Measurements from ENCODE around the gene CDK14. TPM values are rescaled to one million over a fixed set of nuclear protein-coding genes. Genes with fewer than 3 reads are reported as not detected.

CDK14 gene
- total RNA-seq (2013): 9.7 TPM
- 1 to 10 TPM; 1.7 to 2.5 (median 2.1) TPM for polyA plus RNA-seq
- 4.7 and 9.6 TPM in 2 replicates for polyA minus RNA-seq
- total RNA-seq: 17.6 to 90.9 (median 27.9) reads per million in 11 experiments

DNA sequence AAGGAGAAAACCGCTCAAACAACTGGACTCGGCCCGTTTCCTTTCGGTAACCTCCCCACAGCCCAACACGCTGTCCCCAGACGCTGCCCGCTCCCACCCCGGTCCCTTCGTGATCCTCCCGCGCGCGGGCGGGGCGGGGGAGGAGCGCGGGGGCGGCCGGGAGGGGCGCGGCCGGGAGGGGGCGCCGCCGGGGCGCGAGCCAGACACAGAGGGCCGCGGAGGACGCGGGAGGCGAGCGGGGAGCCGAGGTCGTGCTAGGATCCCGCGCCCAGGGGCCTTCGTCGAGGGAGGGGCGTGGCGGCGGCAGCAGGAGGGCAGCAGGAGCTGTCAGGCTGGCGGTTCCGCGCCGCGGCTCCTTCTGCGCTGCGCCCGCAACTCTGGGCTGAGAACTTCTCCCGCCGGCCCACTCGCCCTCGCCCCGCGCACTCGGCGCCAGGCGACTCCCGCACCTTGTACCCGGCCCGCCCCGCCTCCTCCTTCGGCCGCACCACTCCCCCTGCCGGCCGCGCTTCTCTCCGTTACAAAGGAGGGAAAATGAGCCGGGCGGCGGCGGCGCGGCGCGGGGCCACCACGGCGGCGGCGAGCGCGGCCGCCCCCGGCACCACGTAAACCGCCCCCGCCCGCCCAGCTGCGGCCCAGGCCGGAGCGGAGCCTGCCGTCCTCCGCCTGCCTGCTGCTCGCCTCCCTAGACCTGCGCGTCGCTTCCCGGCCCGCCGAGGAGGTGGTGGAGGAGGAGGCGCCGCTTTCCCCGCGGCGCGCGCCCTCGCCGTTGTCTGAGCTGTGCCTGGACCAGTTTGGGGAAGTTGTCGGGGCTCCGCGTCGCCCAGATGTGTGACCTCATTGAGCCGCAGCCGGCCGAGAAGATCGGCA lies at the start of gene CDK14:
Gene CDK14, plus strand, starts transcription at position 521 of the 870 bp plus-strand sequence. Its CDS starts 307 bp downstream, at position 828.
- no peaks in the 10 kb centered on the region for H3K36me3 ChIP-seq (replicated peaks in 1 of 2; ENCODE audit: control insufficient read depth in 1 of 2, insufficient read depth in 2 of 2, low read length in 2 of 2)
- Mint-ChIP-seq H3K36me3 (peaks cover 0 to 2% of the 10 kb centered on the region in 2 donors), H3K27me3 (ENCODE audit: low read depth in 3 of 3) (peaks cover 3 to 13% (median 12%) of the 10 kb centered on the region in 3 donors), H3K4me3 (peak within 1 kb of the TSS; percentile 91 to 95), H3K4me1 (peaks cover 54% of the 10 kb centered on the region), H3K9me3 (peaks cover 0 to 6% (median 0%) of the 10 kb centered on the region in 7 donors), H3K27ac (peak within 1 kb of the TSS; percentile 88 to 97 (median 94))
- peak within 1 kb of the TSS; percentile 79 for H2AFZ ChIP-seq (ENCODE audit: insufficient read depth, low read depth, low read length, poor library complexity, severe bottlenecking)
- no peaks in the 10 kb centered on the region for H4K20me1 ChIP-seq (ENCODE audit: insufficient read depth, low read length)
- H3K27ac ChIP-seq (ENCODE audit: low read depth in 1 of 2, low read length in 2 of 2): peak within 1 kb of the TSS; percentile 59 to 94
- no peaks in the 10 kb centered on the region for H3K9me3 ChIP-seq (replicated peaks in 1 of 2; ENCODE audit: control insufficient read depth in 1 of 2, insufficient read depth in 1 of 2, low read length in 2 of 2)
- H3K4me2 ChIP-seq (replicated peaks; ENCODE audit: extremely low read depth, low read length, poor library complexity, severe bottlenecking): peak within 1 kb of the TSS; percentile 86
- peaks cover 39 to 56% of the 10 kb centered on the region in 2 donors for H3K4me1 ChIP-seq (ENCODE audit: control insufficient read depth in 1 of 2, insufficient read depth in 2 of 2, low read length in 2 of 2)
- H3K4me3 ChIP-seq (replicated peaks in 1 of 3; ENCODE audit: low read depth in 2 of 3, low read length in 3 of 3): peak within 1 kb of the TSS; percentile 61 to 94 (median 73)
- peak; percentile 92 to 94 (median 94) for DNase-seq
- H3K27me3 ChIP-seq (ENCODE audit: control insufficient read depth in 2 of 2, insufficient read depth in 2 of 2, low read length in 2 of 2): peaks cover 0 to 10% of the 10 kb centered on the region in 2 donors
- H3K9ac ChIP-seq (ENCODE audit: insufficient read depth, low read length, poor library complexity, severe bottlenecking): peak within 1 kb of the TSS; percentile 89
- under 1% methylated on average over 111 of the region's 118 CpGs for WGBS (ENCODE audit: insufficient coverage)
- peak; percentile 71 for TF ChIP-seq CTCF (IDR thresholded peaks at IDR 0.05)
- peaks cover 35% of the 10 kb centered on the region for H3K79me2 ChIP-seq (ENCODE audit: insufficient read depth, low read length)
- intact Hi-C loops (cut with micrococcal nuclease): no loop called here

GRCh38 chr7:90551036-90551435 lies 45.1 kb upstream of the CDK14 start:
- Mint-ChIP-seq H3K4me1 (no peaks in the 10 kb centered on the region), H3K27ac (no peak overlapping the region), H3K4me3 (no peak overlapping the region), H3K27me3 (ENCODE audit: low read depth in 3 of 3) (peaks cover 3 to 7% (median 6%) of the 10 kb centered on the region in 3 donors), H3K36me3 (no peaks in the 10 kb centered on the region), H3K9me3 (no peaks in the 10 kb centered on the region)
- 100% methylated on average over 3 of the region's 4 CpGs for WGBS (ENCODE audit: insufficient coverage)
- Histone ChIP-seq H4K20me1 (ENCODE audit: insufficient read depth, low read length) (no peaks in the 10 kb centered on the region), H3K27me3 (ENCODE audit: control insufficient read depth in 2 of 2, insufficient read depth in 2 of 2, low read length in 2 of 2) (no peaks in the 10 kb centered on the region), H3K36me3 (replicated peaks in 1 of 2; ENCODE audit: control insufficient read depth in 1 of 2, insufficient read depth in 2 of 2, low read length in 2 of 2) (no peaks in the 10 kb centered on the region), H3K4me3 (replicated peaks in 1 of 3; ENCODE audit: low read depth in 2 of 3, low read length in 3 of 3) (no peak overlapping the region), H3K4me1 (ENCODE audit: control insufficient read depth in 1 of 2, insufficient read depth in 2 of 2, low read length in 2 of 2) (no peaks in the 10 kb centered on the region), H2AFZ (ENCODE audit: insufficient read depth, low read depth, low read length, poor library complexity, severe bottlenecking) (no peak overlapping the region), H3K79me2 (ENCODE audit: insufficient read depth, low read length) (no peaks in the 10 kb centered on the region), H3K9ac (ENCODE audit: insufficient read depth, low read length, poor library complexity, severe bottlenecking) (no peak overlapping the region), H3K27ac (ENCODE audit: low read depth in 1 of 2, low read length in 2 of 2) (no peak overlapping the region), H3K4me2 (replicated peaks; ENCODE audit: extremely low read depth, low read length, poor library complexity, severe bottlenecking) (no peak overlapping the region), H3K9me3 (replicated peaks in 1 of 2; ENCODE audit: control insufficient read depth in 1 of 2, insufficient read depth in 1 of 2, low read length in 2 of 2) (no peaks in the 10 kb centered on the region)
- intact Hi-C loops (cut with micrococcal nuclease): no loop called here
- no peak for TF ChIP-seq CTCF (IDR thresholded peaks at IDR 0.05)
- DNase-seq: no peak
